Ectodermal cell (in vitro differentiated cells): Measurements from ENCODE around the gene SNX11.
A peak's percentile ranks its signal among the peaks of the same experiment; 100 is the strongest.
"Not testable (repeated sequence)": the region's sequence is repeated elsewhere in the genome, so short reads cannot be mapped to it uniquely, and the experiment has no call there.

Source experiments
- H3K27ac ChIP-seq: 2 replicates; pipeline ENCODE4 v1.7.0; 2013; ENCODE audit warnings: mild to moderate bottlenecking, low read depth, low read length; ENCODE audit not compliant: insufficient read depth, poor library complexity, severe bottlenecking
- H3K27me3 ChIP-seq: 2 replicates; pipeline ENCODE4 v1.7.0; 2013; ENCODE audit warnings: mild to moderate bottlenecking, low read length; ENCODE audit not compliant: insufficient read depth, control insufficient read depth, poor library complexity, severe bottlenecking
- H3K36me3 ChIP-seq: one replicate; pipeline ENCODE4 v1.7.0; 2013; ENCODE audit warnings: low read length; ENCODE audit not compliant: control insufficient read depth, insufficient read depth
- H3K4me1 ChIP-seq: one replicate; pipeline ENCODE4 v1.7.0; 2013; ENCODE audit warnings: low read length; ENCODE audit not compliant: control insufficient read depth, insufficient read depth
- H3K4me3 ChIP-seq: 2 replicates; pipeline ENCODE4 v1.7.0; 2013; ENCODE audit warnings: low read depth, low read length, control low read depth; ENCODE audit not compliant: insufficient read depth
- H3K9me3 ChIP-seq: 2 replicates; pipeline ENCODE4 v1.7.0; 2013; ENCODE audit warnings: mild to moderate bottlenecking, low read length, moderate library complexity; ENCODE audit not compliant: control insufficient read depth
- WGBS, 2 experiments: methylation state at CpG; one replicate each; pipeline ENCODE4 v1.1.7; 2013; ENCODE audit warnings: missing lambda C conversion rate in 2 of 2; 5-methylcytosine and 5-hydroxymethylcytosine counted together

The SNX11 gene

DNA sequence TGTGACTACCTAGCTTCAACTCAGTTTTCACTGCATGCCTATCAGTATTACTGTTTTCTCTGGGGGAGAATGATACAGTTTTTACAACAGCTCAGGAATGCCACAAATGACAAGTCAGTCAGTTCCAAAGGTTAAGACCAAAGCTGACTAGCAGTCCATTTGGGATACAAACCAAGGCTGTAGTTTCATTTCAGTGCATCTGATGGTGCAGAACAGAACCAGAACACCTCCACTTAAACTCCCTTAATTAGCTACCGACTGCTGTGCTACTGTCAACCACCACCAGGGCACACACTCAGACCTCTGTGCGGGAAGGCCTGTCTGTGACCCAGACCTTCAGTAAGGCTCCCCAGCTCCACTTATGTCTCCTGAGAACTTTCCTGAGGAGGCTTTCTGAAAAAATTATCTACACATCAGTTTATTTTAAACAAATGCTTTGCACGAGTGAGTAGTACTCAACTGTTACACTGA is 39.0 kb upstream of the SNX11 start:
- no peak overlapping the region for H3K4me3 ChIP-seq
- no peaks in the 10 kb centered on the region for H3K27me3 ChIP-seq
- no peak overlapping the region for H3K27ac ChIP-seq
- H3K4me1 ChIP-seq: no peaks in the 10 kb centered on the region
- 82 to 88% methylated on average over 3 of the region's 3 CpGs for WGBS, 2 experiments
- H3K9me3 ChIP-seq: no peaks in the 10 kb centered on the region
- peaks cover 38% of the 10 kb centered on the region for H3K36me3 ChIP-seq

- Histone ChIP-seq H3K27me3 (no peaks in the 10 kb centered on the region), H3K36me3 (peaks cover 40% of the 10 kb centered on the region), H3K9me3 (no peaks in the 10 kb centered on the region), H3K27ac (no peak overlapping the region), H3K4me3 (no peak overlapping the region), H3K4me1 (no peaks in the 10 kb centered on the region)
- WGBS, 2 experiments: 90 to 94% methylated on average over 2 of the region's 2 CpGs
These were observed 37.4 kb upstream of the SNX11 start for GRCh38 chr17:48070195-48070594.

DNA sequence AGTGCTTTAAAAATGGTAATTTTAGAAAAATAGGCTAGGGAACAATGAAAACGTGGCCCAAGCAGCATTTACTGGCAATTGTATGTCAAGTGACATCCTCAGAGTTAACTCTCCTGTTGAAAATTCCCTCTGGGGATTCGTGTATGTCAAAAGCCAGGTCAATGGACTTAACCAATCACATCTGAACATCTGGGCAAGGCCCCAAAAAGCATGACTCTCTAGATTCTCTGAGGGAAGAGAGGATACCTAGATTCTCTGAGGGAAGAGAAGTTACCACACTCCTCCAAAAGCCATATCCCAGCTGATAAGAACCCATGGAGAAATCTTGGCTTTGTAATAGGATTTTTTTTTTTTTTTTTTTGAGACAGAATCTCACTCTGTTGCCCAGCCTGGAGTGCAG is 35.9 kb upstream of the SNX11 start:
- no peak overlapping the region for H3K4me3 ChIP-seq
- 91 to 93% methylated on average over 2 of the region's 2 CpGs for WGBS, 2 experiments
- H3K9me3 ChIP-seq: no peaks in the 10 kb centered on the region
- no peaks in the 10 kb centered on the region for H3K27me3 ChIP-seq
- H3K27ac ChIP-seq: no peak overlapping the region
- no peaks in the 10 kb centered on the region for H3K4me1 ChIP-seq
- peaks cover 39% of the 10 kb centered on the region for H3K36me3 ChIP-seq

- not testable (repeated sequence) for H3K4me1 ChIP-seq, H3K27ac ChIP-seq, H3K9me3 ChIP-seq, H3K27me3 ChIP-seq, H3K4me3 ChIP-seq
- 92 to 94% methylated on average over 9 of the region's 9 CpGs for WGBS, 2 experiments
- H3K36me3 ChIP-seq: peaks cover 39% of the 10 kb centered on the region
These were observed 34.8 kb upstream of the SNX11 start for GRCh38 chr17:48072811-48073210.

DNA sequence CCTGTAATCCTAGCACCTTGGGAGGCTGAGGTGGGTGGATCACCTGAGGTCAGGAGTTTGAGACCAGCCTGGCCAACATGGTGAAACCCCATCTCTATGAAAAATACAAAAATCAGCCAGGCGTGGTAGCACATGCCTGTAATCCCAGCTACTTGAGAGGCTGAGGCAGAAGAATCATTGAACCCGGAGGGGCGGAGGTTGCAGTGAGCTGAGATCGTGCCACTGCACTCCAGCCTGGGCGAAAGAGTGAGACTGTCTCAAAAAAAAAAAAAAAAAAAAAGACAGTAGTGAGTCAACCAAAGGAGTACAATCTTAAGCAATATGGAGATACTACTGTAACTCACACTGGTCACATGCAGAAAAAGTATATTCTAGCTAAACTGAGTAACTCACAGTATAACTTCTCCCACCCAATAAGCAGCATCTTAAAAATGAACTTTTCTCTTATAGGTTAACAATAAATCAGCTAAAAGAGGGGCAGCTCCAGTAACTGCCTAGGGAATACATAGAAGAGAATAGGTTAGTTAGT is 33.9 kb upstream of the SNX11 start:
- not testable (repeated sequence) for H3K9me3 ChIP-seq, H3K4me1 ChIP-seq, H3K27ac ChIP-seq, H3K27me3 ChIP-seq, H3K4me3 ChIP-seq
- WGBS, 2 experiments: 94 to 96% methylated on average over 5 of the region's 5 CpGs
- H3K36me3 ChIP-seq: peaks cover 39% of the 10 kb centered on the region

- H3K36me3 ChIP-seq: peaks cover 32% of the 10 kb centered on the region
- no peaks in the 10 kb centered on the region for H3K27me3 ChIP-seq
- H3K27ac ChIP-seq: peak overlapping the region; percentile 33
- H3K4me3 ChIP-seq: no peak overlapping the region
- H3K4me1 ChIP-seq: no peaks in the 10 kb centered on the region
- no peaks in the 10 kb centered on the region for H3K9me3 ChIP-seq
- WGBS, 2 experiments: 96% methylated on average over 7 of the region's 7 CpGs
These were observed 33.1 kb upstream of the SNX11 start for GRCh38 chr17:48074322-48075081.

DNA sequence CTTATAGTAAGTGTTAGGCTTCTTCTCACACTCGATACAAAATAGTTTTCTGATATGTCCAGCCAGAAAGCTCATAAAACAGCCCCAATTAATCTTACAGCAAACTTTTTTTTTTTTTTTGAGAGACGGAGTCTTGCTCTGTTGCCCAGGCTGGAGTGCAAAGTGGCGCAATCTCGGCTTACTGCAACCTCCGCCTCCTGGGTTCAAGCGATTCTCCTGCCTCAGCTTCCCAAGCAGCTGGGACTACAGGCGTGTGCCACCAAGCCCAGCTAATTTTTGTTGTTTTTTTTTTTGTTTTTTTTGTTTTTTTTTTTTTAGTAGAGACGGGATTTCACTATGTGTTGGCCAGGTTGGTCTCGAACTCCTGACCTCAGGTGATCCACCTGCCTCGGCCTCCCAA is 30.4 kb upstream of the SNX11 start:
- H3K4me1 ChIP-seq, H3K9me3 ChIP-seq, H3K27me3 ChIP-seq, H3K27ac ChIP-seq, H3K4me3 ChIP-seq: not testable (repeated sequence)
- 92 to 96% methylated on average over 10 of the region's 10 CpGs for WGBS, 2 experiments
- peaks cover 17% of the 10 kb centered on the region for H3K36me3 ChIP-seq

GRCh38 chr17:48081858-48082257 is 25.7 kb upstream of the SNX11 start:
- 87 to 89% methylated on average over 5 of the region's 5 CpGs for WGBS, 2 experiments
- no peaks in the 10 kb centered on the region for H3K27me3 ChIP-seq
- H3K4me1 ChIP-seq: no peaks in the 10 kb centered on the region
- no peaks in the 10 kb centered on the region for H3K36me3 ChIP-seq
- H3K9me3 ChIP-seq: no peaks in the 10 kb centered on the region
- no peak overlapping the region for H3K27ac ChIP-seq
- H3K4me3 ChIP-seq: no peak overlapping the region

DNA sequence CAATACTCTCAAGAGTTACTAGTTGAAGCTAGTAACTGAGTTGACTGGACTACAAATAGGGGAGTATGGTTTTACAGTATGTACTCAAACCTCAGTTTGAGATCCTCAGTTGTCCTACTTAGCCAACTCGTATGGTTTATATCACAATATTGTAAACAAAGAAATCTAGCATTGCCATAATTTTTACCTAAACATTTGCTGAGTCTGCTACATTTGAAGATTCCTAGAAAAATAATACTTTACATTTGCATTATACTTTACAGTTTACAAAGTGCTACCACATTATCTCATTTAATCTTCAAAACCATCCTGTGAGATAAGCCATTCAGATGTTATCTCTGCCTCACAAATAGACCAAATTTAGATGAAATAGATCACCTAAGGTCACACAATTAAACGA is 22.6 kb upstream of the SNX11 start:
- Histone ChIP-seq H3K27me3 (no peaks in the 10 kb centered on the region), H3K9me3 (no peaks in the 10 kb centered on the region), H3K4me3 (no peak overlapping the region), H3K27ac (no peak overlapping the region), H3K36me3 (no peaks in the 10 kb centered on the region), H3K4me1 (no peaks in the 10 kb centered on the region)
- 95 to 100% methylated on average over 2 of the region's 2 CpGs for WGBS, 2 experiments

DNA sequence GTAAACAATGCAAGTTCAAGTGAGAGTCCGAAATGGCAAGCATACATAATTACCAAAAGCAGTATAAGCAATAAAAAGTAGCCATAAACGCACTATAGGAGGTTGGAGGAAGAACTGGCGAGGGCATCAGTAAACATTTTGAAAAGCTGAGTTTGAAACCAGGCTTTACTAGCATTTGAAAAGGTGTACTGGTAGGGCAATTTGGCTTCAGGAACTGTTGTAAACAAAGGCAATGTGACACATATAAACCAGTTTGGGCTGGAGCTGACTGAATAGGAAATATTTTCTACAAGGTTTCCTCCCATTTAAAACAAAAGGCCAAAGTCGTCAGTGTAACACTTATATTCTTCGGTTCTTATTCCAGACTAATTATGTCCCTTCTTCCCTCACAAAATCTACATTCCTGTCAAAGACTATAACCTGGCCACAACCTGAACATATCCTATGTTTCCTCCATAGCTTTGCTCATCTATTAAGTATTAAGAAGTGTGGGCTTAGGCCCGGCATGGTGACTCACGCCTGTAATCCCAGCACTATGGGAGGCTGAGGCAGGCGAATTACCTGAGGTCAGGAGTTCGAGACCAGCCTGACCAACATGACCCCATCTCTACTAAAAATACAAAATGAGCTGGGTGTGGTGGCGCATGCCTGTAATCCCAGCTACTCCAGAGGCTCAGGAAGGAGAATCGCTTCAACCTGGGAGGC is 14.1 kb upstream of the SNX11 start:
- WGBS, 2 experiments: 92 to 96% methylated on average over 11 of the region's 11 CpGs
- H3K4me1 ChIP-seq: no peaks in the 10 kb centered on the region
- no peak overlapping the region for H3K4me3 ChIP-seq
- H3K36me3 ChIP-seq: peaks cover 3% of the 10 kb centered on the region
- no peaks in the 10 kb centered on the region for H3K9me3 ChIP-seq
- H3K27ac ChIP-seq: no peak overlapping the region
- no peaks in the 10 kb centered on the region for H3K27me3 ChIP-seq
